Activated CD8-positive, alpha-beta memory T cell treated with anti-CD3 and anti-CD28 coated beads for 48 hours (primary cell): Measurements from ENCODE around the gene LALBA.
"Not testable (repeated sequence)": the region's sequence is repeated elsewhere in the genome, so short reads cannot be mapped to it uniquely, and the experiment has no call there.

ENCODE experiments used
- DNase-seq, 3 experiments: peaks; one replicate each; pipeline ENCODE4 v3.0.0-alpha.2; 2020; ENCODE audit warnings: low read depth in 2 of 3, low spot score in 2 of 3

LALBA gene

DNA sequence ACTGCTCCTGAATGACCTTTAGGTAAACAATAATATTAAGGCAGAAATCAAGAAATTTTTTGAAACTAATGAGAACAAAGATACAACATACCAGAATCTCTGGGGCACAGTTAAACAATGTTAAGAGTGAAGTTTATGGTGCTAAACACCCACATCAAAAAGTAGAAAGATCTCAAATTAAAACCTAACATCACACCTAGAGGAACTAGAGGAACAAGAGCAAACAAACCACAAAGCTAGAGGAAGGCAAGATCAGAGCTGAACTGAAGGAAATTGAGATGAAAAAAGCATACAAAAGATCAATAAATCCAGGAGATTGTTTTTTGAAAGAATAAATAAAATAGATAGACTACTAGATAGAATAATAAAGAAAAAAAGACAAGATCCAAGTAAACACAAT is 37.2 kb downstream of the LALBA start:
- no peak for DNase-seq

DNA sequence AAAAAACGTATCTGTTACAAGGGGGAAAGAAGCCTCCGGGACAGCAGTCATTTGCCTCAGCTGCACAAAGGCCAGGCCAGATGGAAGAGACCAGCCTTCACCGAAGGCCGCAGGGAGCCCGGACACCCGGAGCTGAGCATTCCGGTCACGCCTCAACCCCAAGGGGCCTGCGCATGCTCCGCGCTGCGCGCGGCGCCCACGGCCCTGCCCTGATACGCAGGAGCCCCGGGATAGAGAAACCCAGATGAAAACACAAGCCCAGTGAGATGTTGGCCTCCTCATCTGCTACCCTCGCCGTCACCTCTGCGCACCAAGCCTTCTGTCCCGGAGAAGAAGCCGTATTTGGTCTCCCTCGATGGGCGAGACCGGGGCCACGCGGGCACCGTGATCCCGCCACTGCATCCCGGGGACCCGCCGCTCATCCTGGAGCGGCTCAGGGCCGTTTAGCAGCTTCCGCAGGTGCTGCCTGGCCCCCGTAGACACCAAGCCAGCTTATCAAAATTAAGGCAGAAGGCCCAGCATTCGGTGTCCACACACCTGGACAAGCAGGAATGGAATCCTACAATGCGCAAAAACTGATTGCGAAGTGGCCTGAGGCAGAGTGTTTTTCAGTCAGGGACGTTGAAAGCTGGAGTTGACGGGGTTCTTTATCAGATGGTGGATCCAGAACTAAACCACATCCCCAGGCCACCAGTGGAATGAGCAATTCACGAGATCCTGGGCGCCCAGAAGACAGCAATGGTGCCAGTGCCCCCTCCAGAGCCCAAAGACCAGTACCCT is 41.8 kb downstream of the LALBA start:
- DNase-seq, result no peak

DNA sequence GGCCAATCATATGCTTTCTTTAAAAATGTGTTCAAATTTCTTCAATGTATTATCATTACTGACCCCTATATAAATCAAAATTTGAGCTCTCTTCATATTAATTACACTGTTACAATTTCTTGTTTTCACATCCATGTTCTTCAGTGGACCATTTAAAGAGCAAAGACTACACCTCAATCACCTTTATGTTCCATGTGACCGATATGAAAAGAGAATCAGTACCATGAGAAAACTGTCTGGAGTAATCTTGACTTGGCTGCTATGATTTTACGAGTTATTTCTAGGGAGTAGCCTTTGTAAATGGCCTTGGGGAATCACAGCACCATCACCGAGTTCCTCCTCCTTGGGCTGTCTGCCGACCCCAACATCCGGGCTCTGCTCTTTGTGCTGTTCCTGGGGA is 44.5 kb downstream of the LALBA start, which contains the start of gene OR8S1:
Gene OR8S1, plus strand, starts transcription at position 301 of the 400 bp plus-strand sequence. Its CDS starts 0 bp downstream, at position 301.
- no peak for DNase-seq

DNA sequence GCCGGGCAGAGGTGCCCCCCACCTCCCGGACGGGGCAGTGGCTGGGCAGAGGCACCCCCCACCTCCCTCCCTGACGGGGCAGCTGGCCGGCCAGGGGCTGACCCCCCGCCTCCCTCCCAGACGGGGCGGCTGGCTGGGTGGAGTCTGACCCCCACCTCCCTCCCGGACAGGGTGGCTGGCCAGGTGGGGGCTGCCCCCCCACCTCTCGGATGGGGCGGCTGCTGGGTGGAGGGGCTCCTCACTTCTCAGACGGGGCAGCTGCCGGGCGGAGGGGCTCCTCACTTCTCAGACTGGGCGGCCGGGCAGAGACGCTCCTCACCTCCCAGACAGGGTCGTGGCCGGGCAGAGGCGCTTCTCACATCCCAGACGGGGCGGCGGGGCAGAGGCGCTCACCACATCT is 49.5 kb downstream of the LALBA start:
- DNase-seq, result not testable (repeated sequence)
